HepG2 (cell line): ENCODE data around the gene RPL38. TPM values are rescaled to one million over a fixed set of nuclear protein-coding genes. Genes with fewer than 3 reads are reported as not detected.

ENCODE experiments used
- ARID2 ChIP-seq: sonication (generic); formaldehyde crosslinking; IDR thresholded peaks from 2 replicates; pipeline ENCODE4 v1.8.1; 2022; ENCODE audit warnings: mild to moderate bottlenecking, missing genetic modification reagents, borderline replicate concordance
- CHD2 ChIP-seq: IDR thresholded peaks from 2 replicates; pipeline ENCODE4 v1.6.1; 2011; ENCODE audit warnings: low read depth, low read length, improper control_type of control experiment
- CHD4 ChIP-seq: fragments of 200-600 bp; sonication (generic); IDR thresholded peaks from 2 replicates; pipeline ENCODE4 v1.7.0; 2017; ENCODE audit warnings: mild to moderate bottlenecking, low read length, borderline replicate concordance
- ERF ChIP-seq: IDR thresholded peaks from 2 replicates; pipeline ENCODE4 v1.6.1; 2018; ENCODE audit warnings: missing biosample characterization, missing genetic modification reagents
- FOXK2 ChIP-seq: fragments of 450-650 bp; IDR thresholded peaks from 2 replicates; pipeline ENCODE4 v1.6.1; 2016
- GATAD1 ChIP-seq: IDR thresholded peaks from 2 replicates; pipeline ENCODE4 v1.6.1; 2016; ENCODE audit warnings: missing genetic modification reagents, missing compliant biosample characterization
- HNRNPK ChIP-seq: fragments of 200-400 bp; formaldehyde crosslinking; IDR thresholded peaks from 2 replicates; pipeline ENCODE4 v1.6.1; 2018; ENCODE audit warnings: low read length, low read depth, moderate library complexity, mild to moderate bottlenecking; ENCODE audit not compliant: poor library complexity, severe bottlenecking
- HNRNPL ChIP-seq: fragments of 200-400 bp; formaldehyde crosslinking; IDR thresholded peaks from 2 replicates; pipeline ENCODE4 v1.6.1; 2017; ENCODE audit warnings: mild to moderate bottlenecking, low read depth, low read length
- KLF9 ChIP-seq: IDR thresholded peaks from 2 replicates; pipeline ENCODE4 v1.6.1; 2016; ENCODE audit warnings: low read depth
- MAF1 ChIP-seq: sonication (generic); formaldehyde crosslinking; IDR thresholded peaks from 2 replicates; pipeline ENCODE4 v1.5.0; 2020; ENCODE audit warnings: missing genetic modification reagents, borderline replicate concordance
- NCOA2 ChIP-seq: sonication (generic); formaldehyde crosslinking; IDR thresholded peaks from 2 replicates; pipeline ENCODE4 v1.8.0; 2022; ENCODE audit warnings: inconsistent platforms
- NFIB ChIP-seq: sonication (generic); formaldehyde crosslinking; IDR thresholded peaks from 2 replicates; pipeline ENCODE4 v1.9.0; 2021; ENCODE audit warnings: missing genetic modification reagents, mild to moderate bottlenecking, borderline replicate concordance
- RFX5 ChIP-seq: IDR thresholded peaks from 2 replicates; pipeline ENCODE4 v1.6.1; 2011; ENCODE audit warnings: low read depth, low read length, improper control_type of control experiment
- SMAD1 ChIP-seq: sonication (generic); formaldehyde crosslinking; IDR thresholded peaks from 2 replicates; pipeline ENCODE4 v1.4.0; 2020; ENCODE audit warnings: missing genetic modification reagents, low read depth, mild to moderate bottlenecking, borderline replicate concordance
- TOE1 ChIP-seq: sonication (generic); formaldehyde crosslinking; IDR thresholded peaks from 2 replicates; pipeline ENCODE4 v1.4.0; 2020; ENCODE audit warnings: mild to moderate bottlenecking, missing genetic modification reagents
- ZFAT ChIP-seq: sonication (generic); formaldehyde crosslinking; conservative IDR thresholded peaks from 2 replicates; pipeline ENCODE4 v1.8.1; 2023; ENCODE audit warnings: missing genetic modification reagents, inconsistent platforms
- ZNF468 ChIP-seq: sonication (generic); formaldehyde crosslinking; IDR thresholded peaks from 2 replicates; pipeline ENCODE4 v1.8.0; 2022; ENCODE audit warnings: mild to moderate bottlenecking, moderate library complexity, missing genetic modification reagents
- ZNF782 ChIP-seq: sonication (generic); formaldehyde crosslinking; IDR thresholded peaks from 2 replicates; pipeline ENCODE4 v1.4.0; 2020; ENCODE audit warnings: missing genetic modification reagents, mild to moderate bottlenecking, borderline replicate concordance
- ZSCAN30 ChIP-seq: sonication (generic); formaldehyde crosslinking; IDR thresholded peaks from 2 replicates; pipeline ENCODE4 v1.5.0; 2020; ENCODE audit warnings: mild to moderate bottlenecking, missing genetic modification reagents
- polyA plus RNA-seq, 8 experiments: library from polyadenylated mRNA; depleted of rRNA in 3 of 8; stranded (reverse) in 7 of 8; unstranded in 1 of 8; fragments of >200 nt; fragmentation: Illumina TruSeq in 4 of 8; extraction: Trizol in 4 of 8; gene quantifications; 2 replicates each; pipeline versions ENCODE4 v1.2.1 to v1.2.3, GENCODE V29; 2011 to 2016; ENCODE audit warnings: low read depth in 4 of 8, missing spikeins in 1 of 8, mixed read lengths in 1 of 8; ENCODE audit not compliant: insufficient read depth in 1 of 8
- total RNA-seq, 5 experiments: library from RNA; depleted of rRNA; stranded (reverse); fragments of >200 nt; fragmentation: Illumina TruSeq; extraction: Trizol; gene quantifications; 2 replicates each; pipeline ENCODE4 v1.2.3, GENCODE V29; 2016; ENCODE audit warnings: low read depth in 1 of 5
- TF ChIP-seq, protein P1 (sequence below): sonication (generic); formaldehyde crosslinking; IDR thresholded peaks from 2 replicates; pipeline ENCODE4 v1.4.0; 2020; ENCODE audit warnings: mild to moderate bottlenecking, missing genetic modification reagents, borderline replicate concordance
- TF ChIP-seq, protein P2 (sequence below): IDR thresholded peaks from 2 replicates; pipeline ENCODE4 v1.6.1; 2012; ENCODE audit warnings: low read length, improper control_type of control experiment

RPL38 gene
- total and polyA plus RNA-seq, 2 of the 13 experiments (the other 11 are each of a cell fraction or from before 2014, with no cell fraction given): 2,370 to 2,372 TPM

DNA sequence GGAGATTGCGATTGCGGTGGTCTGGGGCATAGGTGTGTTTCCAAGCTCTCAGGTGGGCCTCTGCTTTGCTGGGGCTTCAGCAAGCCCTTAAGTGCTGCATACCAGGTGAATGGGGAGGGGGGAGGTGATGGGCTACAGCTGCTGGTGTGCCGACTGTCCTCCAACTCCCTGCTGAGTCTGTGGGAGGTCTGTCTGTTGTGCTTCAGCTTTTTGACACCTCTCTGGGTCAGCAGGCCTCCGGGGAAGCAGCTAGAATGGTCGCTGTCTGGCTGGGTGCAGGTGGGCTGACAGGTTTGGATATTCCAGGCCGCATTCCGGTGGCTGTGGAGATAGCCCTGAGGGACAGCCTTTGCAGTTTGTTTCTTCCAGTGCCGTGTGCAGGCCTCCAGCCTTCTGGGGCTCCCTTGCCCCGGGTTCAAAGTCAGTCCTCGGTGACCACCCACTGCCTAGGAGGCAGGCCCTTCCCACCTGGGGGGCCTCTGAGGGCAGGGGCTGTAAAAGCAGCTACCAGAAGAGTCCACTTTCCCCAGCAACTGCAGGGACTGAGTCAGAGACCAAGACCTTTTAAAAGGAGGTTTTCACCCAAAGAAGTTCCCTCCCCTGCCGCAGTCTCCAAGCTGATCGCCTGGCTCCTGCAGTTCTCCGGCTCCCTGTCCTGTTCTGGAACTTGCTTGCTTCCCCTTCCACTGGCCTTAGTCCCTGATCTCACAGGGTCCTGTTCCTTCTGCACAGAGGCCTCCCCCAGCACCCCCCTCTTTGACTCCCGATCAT lies 7.8 kb downstream of the RPL38 start (continued):
- no peak for TF ChIP-seq MAF1 (CRISPR knock-in tag)
- no peak for TF ChIP-seq ZFAT (CRISPR knock-in tag)
- TF ChIP-seq GATAD1: no peak
- TF ChIP-seq ZNF782 (CRISPR knock-in tag): 0 out of 2 replicates have a peak, but pooled peaks have one; percentile 27
- no peak for TF ChIP-seq RFX5
- no peak for TF ChIP-seq HNRNPK
- TF ChIP-seq FOXK2: no peak
- TF ChIP-seq ZSCAN30: no peak
- no peak for TF ChIP-seq NCOA2 (CRISPR knock-in tag)
- no peak for TF ChIP-seq TOE1 (CRISPR knock-in tag)
- TF ChIP-seq KLF9 (CRISPR knock-in tag): no peak
- TF ChIP-seq, protein P1, sequence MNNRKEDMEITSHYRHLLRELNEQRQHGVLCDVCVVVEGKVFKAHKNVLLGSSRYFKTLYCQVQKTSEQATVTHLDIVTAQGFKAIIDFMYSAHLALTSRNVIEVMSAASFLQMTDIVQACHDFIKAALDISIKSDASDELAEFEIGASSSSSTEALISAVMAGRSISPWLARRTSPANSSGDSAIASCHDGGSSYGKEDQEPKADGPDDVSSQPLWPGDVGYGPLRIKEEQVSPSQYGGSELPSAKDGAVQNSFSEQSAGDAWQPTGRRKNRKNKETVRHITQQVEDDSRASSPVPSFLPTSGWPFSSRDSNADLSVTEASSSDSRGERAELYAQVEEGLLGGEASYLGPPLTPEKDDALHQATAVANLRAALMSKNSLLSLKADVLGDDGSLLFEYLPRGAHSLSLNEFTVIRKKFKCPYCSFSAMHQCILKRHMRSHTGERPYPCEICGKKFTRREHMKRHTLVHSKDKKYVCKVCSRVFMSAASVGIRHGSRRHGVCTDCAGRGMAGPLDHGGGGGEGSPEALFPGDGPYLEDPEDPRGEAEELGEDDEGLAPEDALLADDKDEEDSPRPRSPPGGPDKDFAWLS (CRISPR knock-in tag): no peak
- no peak for TF ChIP-seq ARID2 (CRISPR knock-in tag)
- no peak for TF ChIP-seq ZNF468 (CRISPR knock-in tag)
- TF ChIP-seq, protein P2, sequence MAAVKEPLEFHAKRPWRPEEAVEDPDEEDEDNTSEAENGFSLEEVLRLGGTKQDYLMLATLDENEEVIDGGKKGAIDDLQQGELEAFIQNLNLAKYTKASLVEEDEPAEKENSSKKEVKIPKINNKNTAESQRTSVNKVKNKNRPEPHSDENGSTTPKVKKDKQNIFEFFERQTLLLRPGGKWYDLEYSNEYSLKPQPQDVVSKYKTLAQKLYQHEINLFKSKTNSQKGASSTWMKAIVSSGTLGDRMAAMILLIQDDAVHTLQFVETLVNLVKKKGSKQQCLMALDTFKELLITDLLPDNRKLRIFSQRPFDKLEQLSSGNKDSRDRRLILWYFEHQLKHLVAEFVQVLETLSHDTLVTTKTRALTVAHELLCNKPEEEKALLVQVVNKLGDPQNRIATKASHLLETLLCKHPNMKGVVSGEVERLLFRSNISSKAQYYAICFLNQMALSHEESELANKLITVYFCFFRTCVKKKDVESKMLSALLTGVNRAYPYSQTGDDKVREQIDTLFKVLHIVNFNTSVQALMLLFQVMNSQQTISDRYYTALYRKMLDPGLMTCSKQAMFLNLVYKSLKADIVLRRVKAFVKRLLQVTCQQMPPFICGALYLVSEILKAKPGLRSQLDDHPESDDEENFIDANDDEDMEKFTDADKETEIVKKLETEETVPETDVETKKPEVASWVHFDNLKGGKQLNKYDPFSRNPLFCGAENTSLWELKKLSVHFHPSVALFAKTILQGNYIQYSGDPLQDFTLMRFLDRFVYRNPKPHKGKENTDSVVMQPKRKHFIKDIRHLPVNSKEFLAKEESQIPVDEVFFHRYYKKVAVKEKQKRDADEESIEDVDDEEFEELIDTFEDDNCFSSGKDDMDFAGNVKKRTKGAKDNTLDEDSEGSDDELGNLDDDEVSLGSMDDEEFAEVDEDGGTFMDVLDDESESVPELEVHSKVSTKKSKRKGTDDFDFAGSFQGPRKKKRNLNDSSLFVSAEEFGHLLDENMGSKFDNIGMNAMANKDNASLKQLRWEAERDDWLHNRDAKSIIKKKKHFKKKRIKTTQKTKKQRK: no peak
- no peak for TF ChIP-seq CHD4
- no peak for TF ChIP-seq CHD2
- TF ChIP-seq ERF: no peak
- no peak for TF ChIP-seq HNRNPL
- TF ChIP-seq NFIB (CRISPR knock-in tag): peak; percentile 2; the same call in 1 of the 2 replicates
- no peak for TF ChIP-seq SMAD1 (CRISPR knock-in tag)
